Measurements from ENCODE around the gene EPOP.

Gene EPOP

DNA sequence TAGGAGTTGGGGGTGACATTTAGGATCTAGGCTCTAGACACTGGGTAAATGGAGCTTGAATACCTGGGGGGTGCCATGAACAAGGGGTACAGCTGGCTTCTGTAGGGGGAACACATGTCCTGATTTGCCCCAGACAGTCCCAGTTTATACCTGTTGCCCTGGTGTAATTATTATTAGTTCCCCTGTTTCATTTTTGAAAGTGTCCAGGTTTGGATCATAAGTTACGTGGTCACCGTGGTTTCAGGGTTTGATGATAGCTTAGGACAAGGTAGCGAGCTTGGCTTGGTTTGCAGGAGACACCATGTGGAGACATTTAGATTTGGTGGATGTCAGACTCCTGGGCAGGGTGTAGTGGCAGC lies 35.8 kb upstream of the EPOP start:
- Histone ChIP-seq H4K20me1 (ENCODE audit: insufficient read depth) (no peaks in the 10 kb centered on the region), H3K36me3 (ENCODE audit: insufficient read depth) (no peaks in the 10 kb centered on the region; the same call in 1 of the 2 replicates), H2AFZ (ENCODE audit: low read depth) (no peak overlapping the region), H3K4me1 (ENCODE audit: low read depth, poor library complexity, severe bottlenecking) (peaks cover 11% of the 10 kb centered on the region), H3K79me2 (ENCODE audit: insufficient read depth, low read depth) (peaks cover 33% of the 10 kb centered on the region), H3K27ac (no peak overlapping the region), H3K4me3 (IDR thresholded peaks at IDR 0.05; ENCODE audit: insufficient read depth, low read depth, low read length) (no peak overlapping the region), H3K27me3 (ENCODE audit: insufficient read depth, low read depth) (no peaks in the 10 kb centered on the region), H3K9ac (no peak overlapping the region), H3K4me2 (no peak overlapping the region)
- no peak for TF ChIP-seq CTCF (conservative IDR thresholded peaks at IDR 0.05; ENCODE audit: low read depth, low read length)

DNA sequence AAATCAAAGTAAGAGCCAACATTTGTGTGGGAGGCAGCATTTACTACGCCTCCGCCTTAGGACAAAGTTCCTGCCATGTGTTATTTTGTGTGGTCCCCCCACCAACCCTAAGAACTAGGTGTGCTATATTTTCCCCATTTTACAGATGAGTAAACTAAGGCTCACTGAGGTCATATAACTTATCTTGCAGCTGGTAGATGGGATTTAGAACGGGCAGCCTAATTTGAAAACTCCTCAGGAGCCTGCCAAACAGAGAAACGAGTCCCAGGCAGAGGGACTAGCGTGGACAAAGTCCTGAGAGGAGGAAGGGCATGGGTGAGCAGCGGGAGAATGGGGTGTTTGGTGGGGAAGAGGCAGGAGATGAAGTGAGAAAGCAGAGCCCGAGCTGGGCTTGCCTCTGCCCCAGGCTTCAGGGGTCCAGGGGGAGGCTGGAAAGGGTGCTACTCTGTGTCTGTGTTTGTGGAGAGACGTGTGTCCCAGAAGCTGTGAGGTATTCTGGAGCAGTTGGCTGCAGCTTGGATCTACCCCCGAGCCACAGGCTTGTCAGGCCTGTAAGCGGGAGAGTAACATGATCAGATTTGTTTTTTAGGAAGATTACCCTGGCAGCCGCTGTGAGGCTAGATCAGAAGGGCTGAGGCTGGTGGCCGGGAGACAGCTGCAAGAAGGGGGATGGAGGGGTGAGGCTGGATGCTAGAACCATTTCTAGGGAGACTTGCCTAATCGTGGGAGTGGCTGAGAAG lies 35.3 kb upstream of the EPOP start:
- H3K27me3 ChIP-seq (ENCODE audit: insufficient read depth, low read depth) = no peaks in the 10 kb centered on the region
- no peak overlapping the region for H3K4me3 ChIP-seq (IDR thresholded peaks at IDR 0.05; ENCODE audit: insufficient read depth, low read depth, low read length)
- no peak overlapping the region for H3K4me2 ChIP-seq
- no peak overlapping the region for H3K27ac ChIP-seq
- peaks cover 11% of the 10 kb centered on the region for H3K4me1 ChIP-seq (ENCODE audit: low read depth, poor library complexity, severe bottlenecking)
- no peaks in the 10 kb centered on the region for H4K20me1 ChIP-seq (ENCODE audit: insufficient read depth)
- H3K36me3 ChIP-seq (ENCODE audit: insufficient read depth) = no peaks in the 10 kb centered on the region; the same call in 1 of the 2 replicates
- H3K9ac ChIP-seq = no peak overlapping the region
- H2AFZ ChIP-seq (ENCODE audit: low read depth) = no peak overlapping the region
- peaks cover 33% of the 10 kb centered on the region for H3K79me2 ChIP-seq (ENCODE audit: insufficient read depth, low read depth)
- TF ChIP-seq CTCF (conservative IDR thresholded peaks at IDR 0.05; ENCODE audit: low read depth, low read length) = no peak

- H3K36me3 ChIP-seq (ENCODE audit: insufficient read depth) = no peaks in the 10 kb centered on the region; the same call in 1 of the 2 replicates
- H3K4me3 ChIP-seq (IDR thresholded peaks at IDR 0.05; ENCODE audit: insufficient read depth, low read depth, low read length) = no peak overlapping the region
- H3K27me3 ChIP-seq (ENCODE audit: insufficient read depth, low read depth) = no peaks in the 10 kb centered on the region
- H4K20me1 ChIP-seq (ENCODE audit: insufficient read depth) = no peaks in the 10 kb centered on the region
- H3K4me1 ChIP-seq (ENCODE audit: low read depth, poor library complexity, severe bottlenecking) = peaks cover 11% of the 10 kb centered on the region
- no peak overlapping the region for H3K9ac ChIP-seq
- no peak overlapping the region for H3K4me2 ChIP-seq
- peaks cover 34% of the 10 kb centered on the region for H3K79me2 ChIP-seq (ENCODE audit: insufficient read depth, low read depth)
- no peak overlapping the region for H2AFZ ChIP-seq (ENCODE audit: low read depth)
- H3K27ac ChIP-seq = no peak overlapping the region
- no peak for TF ChIP-seq CTCF (conservative IDR thresholded peaks at IDR 0.05; ENCODE audit: low read depth, low read length)
These were observed 34.5 kb upstream of the EPOP start for GRCh38 chr17:38709104-38709820.

DNA sequence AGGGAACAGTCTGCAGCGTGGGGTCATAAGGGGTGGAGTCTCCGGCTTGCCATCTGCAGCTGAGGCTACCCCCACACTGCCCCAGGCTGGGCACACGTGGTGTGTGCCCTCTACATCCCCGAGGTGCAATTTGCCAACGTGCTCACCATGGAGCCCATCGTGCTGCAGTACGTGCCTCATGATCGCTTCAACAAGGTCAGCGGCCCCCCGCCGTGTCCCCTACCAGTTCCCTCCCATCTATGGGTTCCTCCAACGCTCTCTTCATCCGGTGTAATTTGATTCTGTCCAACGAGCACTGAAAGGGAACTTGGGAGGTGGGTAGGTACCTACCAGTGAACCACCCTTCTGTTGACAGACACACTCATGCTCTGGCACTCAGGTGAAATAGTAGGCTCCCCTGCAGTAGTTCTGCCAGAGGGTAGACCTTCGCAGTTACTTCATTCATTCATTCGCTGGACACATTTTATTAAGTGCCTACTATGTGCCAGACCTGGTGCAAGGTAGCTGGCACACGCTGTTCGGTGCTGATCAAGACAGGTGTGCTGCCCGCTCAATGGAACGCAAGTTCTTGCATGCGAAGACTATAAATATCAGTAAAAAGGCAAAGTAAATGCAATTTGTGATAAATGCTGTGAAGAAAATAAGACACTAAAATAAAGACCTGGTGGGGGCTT lies 33.1 kb upstream of the EPOP start:
- Histone ChIP-seq H4K20me1 (ENCODE audit: insufficient read depth) (no peaks in the 10 kb centered on the region), H3K27ac (no peak overlapping the region), H3K79me2 (ENCODE audit: insufficient read depth, low read depth) (peaks cover 36% of the 10 kb centered on the region), H2AFZ (ENCODE audit: low read depth) (no peak overlapping the region), H3K27me3 (ENCODE audit: insufficient read depth, low read depth) (no peaks in the 10 kb centered on the region), H3K4me1 (ENCODE audit: low read depth, poor library complexity, severe bottlenecking) (peaks cover 11% of the 10 kb centered on the region), H3K36me3 (ENCODE audit: insufficient read depth) (no peaks in the 10 kb centered on the region; the same call in 1 of the 2 replicates), H3K4me3 (IDR thresholded peaks at IDR 0.05; ENCODE audit: insufficient read depth, low read depth, low read length) (no peak overlapping the region), H3K4me2 (no peak overlapping the region), H3K9ac (no peak overlapping the region)
- no peak for TF ChIP-seq CTCF (conservative IDR thresholded peaks at IDR 0.05; ENCODE audit: low read depth, low read length)

All from KMS-11 (cell line).